SK-N-SH (cell line): ENCODE data around the gene MRPL46. TPM values are rescaled to one million over a fixed set of nuclear protein-coding genes. Genes with fewer than 3 reads are reported as not detected.

Experiments used
- CTCF ChIA-PET: fragments of 300-600, 350-600 bp; formaldehyde crosslinking; extraction: SDS; loops from one replicate; lab custom pipeline; 2021; lab: Yijun Ruan, JAX
- POLR2A ChIA-PET: fragments of 350-600 bp; sonication (Branson Sonifier 250); formaldehyde crosslinking; extraction: SDS; loops from one replicate; lab custom pipeline; 2020; ENCODE audit warnings: antibody characterized with exemption, inconsistent platforms; lab: Yijun Ruan, JAX
- DNase-seq: peaks from one replicate; pipeline ENCODE4 v3.0.0; 2012
- H2AFZ ChIP-seq: fragments of 200-600 bp; sonication (generic); 2 replicates; pipeline ENCODE4 v1.8.1; 2016; ENCODE audit warnings: antibody characterized with exemption, mild to moderate bottlenecking, low read depth
- H3F3A ChIP-seq: fragments of 200-600 bp; sonication (generic); replicated peaks from 2 replicates; pipeline ENCODE3; 2016; ENCODE audit warnings: antibody characterized with exemption, mild to moderate bottlenecking; ENCODE audit not compliant: insufficient read depth
- H3K27ac ChIP-seq, 2 experiments: fragments of 200-500 bp in 1 of 2; fragments of 200-600 bp in 1 of 2; sonication (Bioruptor generic) in 1 of 2; sonication (generic), shearing (Covaris generic) in 1 of 2; 2 replicates each; pipeline versions ENCODE4 v1.5.1 to v1.6.1; 2014 to 2016; ENCODE audit warnings: low read depth in 2 of 2, inconsistent platforms in 1 of 2, low read length in 1 of 2, mild to moderate bottlenecking in 1 of 2, mixed read lengths in 1 of 2
- H3K27me3 ChIP-seq: fragments of 200-600 bp; sonication (generic), shearing (Covaris generic); 2 replicates; pipeline ENCODE4 v1.6.1; 2016; ENCODE audit warnings: mixed run types; ENCODE audit not compliant: insufficient read depth
- H3K36me3 ChIP-seq, 2 experiments: fragments of 200-500 bp in 1 of 2; fragments of 200-600 bp in 1 of 2; sonication (Bioruptor generic) in 1 of 2; sonication (generic) in 1 of 2; replicated peaks in 1 of 2; 2 replicates each; pipeline versions ENCODE3 to v1.5.1; 2014 to 2016; ENCODE audit warnings: low read length in 1 of 2, mild to moderate bottlenecking in 1 of 2; ENCODE audit not compliant: insufficient read depth in 2 of 2, control insufficient read depth in 1 of 2
- H3K4me1 ChIP-seq, 2 experiments: fragments of 200-500 bp in 1 of 2; fragments of 200-600 bp in 1 of 2; sonication (Bioruptor generic) in 1 of 2; sonication (generic), shearing (Covaris generic) in 1 of 2; 2 replicates each; pipeline versions ENCODE4 v1.5.1 to v1.6.1; 2014 to 2016; ENCODE audit warnings: low read depth in 1 of 2, low read length in 1 of 2, mixed run types in 1 of 2; ENCODE audit not compliant: insufficient read depth in 2 of 2, control insufficient read depth in 1 of 2
- H3K4me2 ChIP-seq: fragments of 200-600 bp; sonication (generic), shearing (Covaris generic); 2 replicates; pipeline ENCODE4 v1.6.1; 2017; ENCODE audit warnings: mixed run types
- H3K4me3 ChIP-seq, 2 experiments: fragments of 200-500 bp in 1 of 2; fragments of 200-600 bp in 1 of 2; sonication (Bioruptor generic) in 1 of 2; sonication (generic), shearing (Covaris generic) in 1 of 2; 2 replicates each; pipeline versions ENCODE4 v1.5.1 to v1.8.1; 2014 to 2016; ENCODE audit warnings: low read depth in 2 of 2, inconsistent platforms in 1 of 2, low read length in 1 of 2, mild to moderate bottlenecking in 1 of 2, mixed read lengths in 1 of 2, moderate library complexity in 1 of 2
- H3K79me2 ChIP-seq: fragments of 200-600 bp; sonication (generic); 2 replicates; pipeline ENCODE4 v1.8.1; 2017; ENCODE audit warnings: mild to moderate bottlenecking; ENCODE audit not compliant: insufficient read depth
- H3K9ac ChIP-seq: fragments of 200-600 bp; sonication (generic); 2 replicates; pipeline ENCODE4 v1.6.1; 2017; ENCODE audit warnings: mixed run types
- H3K9me2 ChIP-seq: fragments of 200-600 bp; sonication (generic); 2 replicates; pipeline ENCODE4 v1.6.1; 2017; ENCODE audit warnings: mixed run types
- H3K9me3 ChIP-seq: fragments of 200-600 bp; sonication (generic); 2 replicates; pipeline ENCODE4 v1.6.1; 2017; ENCODE audit warnings: mixed run types, mild to moderate bottlenecking, moderate library complexity
- H4K20me1 ChIP-seq: fragments of 200-600 bp; sonication (generic); 2 replicates; pipeline ENCODE4 v1.6.1; 2017; ENCODE audit warnings: mild to moderate bottlenecking, mixed run types; ENCODE audit not compliant: insufficient read depth
- CTCF ChIP-seq: fragments of 200-600 bp; sonication (generic); IDR thresholded peaks from 2 replicates; pipeline ENCODE4 v1.6.1; 2017; ENCODE audit warnings: antibody characterized with exemption, mild to moderate bottlenecking, moderate library complexity
- ELF1 ChIP-seq: IDR thresholded peaks from 2 replicates; pipeline ENCODE4 v1.4.0; 2012
- EP300 ChIP-seq, 2 experiments: IDR thresholded peaks; 2 replicates each; pipeline versions ENCODE4 v1.4.0 to v1.6.1; 2012; ENCODE audit warnings: borderline replicate concordance in 1 of 2, low read depth in 1 of 2, low read length in 1 of 2
- GABPA ChIP-seq: IDR thresholded peaks from 2 replicates; pipeline ENCODE4 v1.4.0; 2012; ENCODE audit warnings: low read depth, mild to moderate bottlenecking
- IRF3 ChIP-seq: fragments of 150-350 bp; IDR thresholded peaks from 2 replicates; pipeline ENCODE4 v1.6.1; 2016; ENCODE audit warnings: mild to moderate bottlenecking, low read depth, low read length
- REST ChIP-seq: IDR thresholded peaks from 2 replicates; pipeline ENCODE4 v1.6.1; 2012; ENCODE audit warnings: mild to moderate bottlenecking, low read depth, low read length, moderate library complexity
- WGBS: methylation state at CpG from one replicate; pipeline ENCODE4 v1.1.6; 2017; ENCODE audit warnings: low lambda C conversion rate; 5-methylcytosine and 5-hydroxymethylcytosine counted together
- polyA plus RNA-seq, 3 experiments: library from polyadenylated mRNA; depleted of rRNA; stranded (reverse); fragments of >200 nt; gene quantifications; 2 replicates each; pipeline ENCODE4 v1.2.3, GENCODE V29; 2012

The MRPL46 gene
- polyA plus RNA-seq, 1 of the 3 experiments (the other 2 are of a cell fraction): 33.8 TPM

- no peak for TF ChIP-seq IRF3
- no peak for TF ChIP-seq CTCF
Measured at GRCh38 chr15:88506628-88507027, 39.4 kb upstream of the MRPL46 start (continued).

GRCh38 chr15:88505721-88506120, 38.5 kb upstream of the MRPL46 start:
- CTCF ChIA-PET: interaction anchor here (1.7 kb wide), 1 partner anchor 29 kb away, joined by 7 read pairs; no protein-coding TSS in a partner anchor
- WGBS: 100% methylated on average over 2 of the region's 2 CpGs

More at GRCh38 chr15:88505721-88506120, 38.5 kb upstream of the MRPL46 start:
- no peaks in the 10 kb centered on the region for H3F3A ChIP-seq
- no peak overlapping the region for H2AFZ ChIP-seq
- peaks cover 0 to 3% of the 10 kb centered on the region in 2 experiments; a peak in 1 of 4 replicates for H3K4me1 ChIP-seq
- no peak overlapping the region for H3K27ac ChIP-seq
- no peak for TF ChIP-seq EP300 (IDR thresholded peaks at IDR 0.05; ENCODE audit: borderline replicate concordance in 1 of 2, low read depth in 1 of 2, low read length in 1 of 2)
- no peak for TF ChIP-seq REST
- no peak for TF ChIP-seq ELF1
- no peak for TF ChIP-seq GABPA
- no peak overlapping the region for H3K4me2 ChIP-seq
- H3K27me3 ChIP-seq: no peaks in the 10 kb centered on the region
- no peaks in the 10 kb centered on the region for H4K20me1 ChIP-seq
- no peak overlapping the region for H3K4me3 ChIP-seq
- H3K9me3 ChIP-seq: no peaks in the 10 kb centered on the region
- peaks cover 14 to 28% of the 10 kb centered on the region in 2 experiments for H3K36me3 ChIP-seq
- H3K79me2 ChIP-seq: no peaks in the 10 kb centered on the region
- POLR2A ChIA-PET: no interaction called here
- DNase-seq: no peak
- no peaks in the 10 kb centered on the region for H3K9me2 ChIP-seq
- no peak overlapping the region for H3K9ac ChIP-seq
